ENCODE measurements around the gene SLC5A10. TPM values are rescaled to one million over a fixed set of nuclear protein-coding genes. Genes with fewer than 3 reads are reported as not detected.
A peak's percentile ranks its signal among the peaks of the same experiment; 100 is the strongest.

SLC5A10 gene
- total RNA-seq, 1 experiment from 2014 or later: not detected

- H3K27me3 ChIP-seq (ENCODE audit: control insufficient read depth, insufficient read depth, low read length): no peaks in the 10 kb centered on the region
- H3K27ac ChIP-seq (ENCODE audit: low read length): no peak overlapping the region
- no peak for TF ChIP-seq CTCF (IDR thresholded peaks at IDR 0.05)
- no peak for TF ChIP-seq REST (IDR thresholded peaks at IDR 0.05; ENCODE audit: insufficient read depth in 1 of 2, low read depth in 2 of 2, low read length in 1 of 2)
- TF ChIP-seq POLR2AphosphoS5 (IDR thresholded peaks at IDR 0.05; ENCODE audit: low read depth, low read length): no peak
- TF ChIP-seq TCF7L2 (IDR thresholded peaks at IDR 0.05; ENCODE audit: low read depth, low read length): no peak
- TF ChIP-seq SIN3A (IDR thresholded peaks at IDR 0.05; ENCODE audit: borderline replicate concordance, insufficient read depth, low read depth, low read length): no peak
- ChIA-PET CTCF (interaction anchor here (0.7 kb wide), 1 partner anchor 17 kb away, joined by 4 read pairs; no protein-coding TSS in a partner anchor), POLR2A (no interaction called here)
- intact Hi-C loops (cut with micrococcal nuclease; ENCODE audit: unreplicated experiment) (no loop called here), in situ Hi-C loops (cut with HindIII; ENCODE audit: low pct_unique_long_range_greater_than_20kb, low sequenced_read_pairs) (no loop called here)
- DNase-seq (ENCODE audit: low read depth, low spot score) (no peak), ATAC-seq (no peak)
- peaks cover 4% of the 10 kb centered on the region; the same call in 1 of the 2 replicates for H3K4me1 ChIP-seq (ENCODE audit: control insufficient read depth, insufficient read depth, low read length)
- H3K4me3 ChIP-seq (ENCODE audit: low read depth in 2 of 2, low read length in 2 of 2): no peak overlapping the region
- no peaks in the 10 kb centered on the region for H3K9me3 ChIP-seq (ENCODE audit: control insufficient read depth, insufficient read depth, low read depth, low read length)
- BruUV-seq (replicated peaks): no TSS peak
- H3K36me3 ChIP-seq (ENCODE audit: control insufficient read depth, insufficient read depth, low read length): no peaks in the 10 kb centered on the region
These were observed 16.4 kb downstream of the SLC5A10 start for GRCh38 chr17:18968345-18968744.

- POLR2A ChIA-PET: no interaction called here
- H3K9me3 ChIP-seq (ENCODE audit: control insufficient read depth, insufficient read depth, low read depth, low read length): no peaks in the 10 kb centered on the region
- H3K4me3 ChIP-seq (ENCODE audit: low read depth in 2 of 2, low read length in 2 of 2): no peak overlapping the region
- CTCF ChIA-PET: interaction anchor here (1.0 kb wide), 1 partner anchor 8 kb away, joined by 3 read pairs; no protein-coding TSS in a partner anchor
- H3K36me3 ChIP-seq (ENCODE audit: control insufficient read depth, insufficient read depth, low read length): no peaks in the 10 kb centered on the region
- in situ Hi-C loops (cut with HindIII; ENCODE audit: low pct_unique_long_range_greater_than_20kb, low sequenced_read_pairs): no loop called here
- no TSS peak for BruUV-seq (replicated peaks)
- intact Hi-C loops (cut with micrococcal nuclease; ENCODE audit: unreplicated experiment): no loop called here
- H3K27me3 ChIP-seq (ENCODE audit: control insufficient read depth, insufficient read depth, low read length): no peaks in the 10 kb centered on the region
- TF ChIP-seq POLR2AphosphoS5 (IDR thresholded peaks at IDR 0.05; ENCODE audit: low read depth, low read length) (no peak), REST (IDR thresholded peaks at IDR 0.05; ENCODE audit: insufficient read depth in 1 of 2, low read depth in 2 of 2, low read length in 1 of 2) (no peak), CTCF (IDR thresholded peaks at IDR 0.05) (no peak), TCF7L2 (IDR thresholded peaks at IDR 0.05; ENCODE audit: low read depth, low read length) (no peak), SIN3A (IDR thresholded peaks at IDR 0.05; ENCODE audit: borderline replicate concordance, insufficient read depth, low read depth, low read length) (no peak)
- ATAC-seq: peak; percentile 29; the same call in 1 of the 2 replicates
- peaks cover 4% of the 10 kb centered on the region; the same call in 1 of the 2 replicates for H3K4me1 ChIP-seq (ENCODE audit: control insufficient read depth, insufficient read depth, low read length)
- H3K27ac ChIP-seq (ENCODE audit: low read length): no peak overlapping the region
- DNase-seq (ENCODE audit: low read depth, low spot score): no peak
These were observed 17.3 kb downstream of the SLC5A10 start for GRCh38 chr17:18968945-18969887.

Data from Panc1 (cell line).